ENCODE results near the gene CLIP2.

CLIP2 gene

GRCh38 chr7:74282748-74283459 is 6.3 kb upstream of the CLIP2 start:
- H3K36me3 ChIP-seq (ENCODE audit: insufficient read depth, low read length), result no peaks in the 10 kb centered on the region
- no peak overlapping the region for H3K4me3 ChIP-seq (ENCODE audit: low read length, poor library complexity, severe bottlenecking)
- H3K9me2 ChIP-seq (replicated peaks; ENCODE audit: low read depth, low read length), result no peaks in the 10 kb centered on the region
- no peaks in the 10 kb centered on the region for H3K79me2 ChIP-seq (ENCODE audit: insufficient read depth, low read length)
- no peak for TF ChIP-seq CTCF (conservative IDR thresholded peaks at IDR 0.05; ENCODE audit: low read length)
- no peak for TF ChIP-seq EZH2phosphoT487 (IDR thresholded peaks at IDR 0.05; ENCODE audit: borderline replicate concordance)
- H3K4me2 ChIP-seq (ENCODE audit: low read depth, low read length, poor library complexity, severe bottlenecking), result no peak overlapping the region
- no peaks in the 10 kb centered on the region for H3F3A ChIP-seq (ENCODE audit: low read depth)
- H3K9me3 ChIP-seq (ENCODE audit: insufficient read depth, low read depth, low read length), result no peaks in the 10 kb centered on the region
- H3K4me1 ChIP-seq (ENCODE audit: insufficient read depth, low read length, poor library complexity, severe bottlenecking), result peaks cover 7% of the 10 kb centered on the region
- H2AFZ ChIP-seq (ENCODE audit: low read length), result no peak overlapping the region; the same call in 1 of the 2 replicates
- no peak overlapping the region for H3K9ac ChIP-seq (ENCODE audit: low read depth, low read length, poor library complexity, severe bottlenecking)
- no peaks in the 10 kb centered on the region for H4K20me1 ChIP-seq (ENCODE audit: insufficient read depth, low read length, poor library complexity, severe bottlenecking)
- no peaks in the 10 kb centered on the region for H3K27me3 ChIP-seq (ENCODE audit: insufficient read depth, low read length, poor library complexity, severe bottlenecking)

GRCh38 chr7:74283858-74284447 is 5.3 kb upstream of the CLIP2 start:
- H3K36me3 ChIP-seq (ENCODE audit: insufficient read depth, low read length), result no peaks in the 10 kb centered on the region
- no peaks in the 10 kb centered on the region for H4K20me1 ChIP-seq (ENCODE audit: insufficient read depth, low read length, poor library complexity, severe bottlenecking)
- no peaks in the 10 kb centered on the region for H3K9me3 ChIP-seq (ENCODE audit: insufficient read depth, low read depth, low read length)
- H3K4me2 ChIP-seq (ENCODE audit: low read depth, low read length, poor library complexity, severe bottlenecking), result no peak overlapping the region
- H3K4me3 ChIP-seq (ENCODE audit: low read length, poor library complexity, severe bottlenecking), result no peak overlapping the region
- H3K9me2 ChIP-seq (replicated peaks; ENCODE audit: low read depth, low read length), result no peaks in the 10 kb centered on the region
- H3K4me1 ChIP-seq (ENCODE audit: insufficient read depth, low read length, poor library complexity, severe bottlenecking), result peaks cover 18% of the 10 kb centered on the region
- TF ChIP-seq CTCF (conservative IDR thresholded peaks at IDR 0.05; ENCODE audit: low read length) (no peak), EZH2phosphoT487 (IDR thresholded peaks at IDR 0.05; ENCODE audit: borderline replicate concordance) (no peak)
- no peaks in the 10 kb centered on the region for H3K27me3 ChIP-seq (ENCODE audit: insufficient read depth, low read length, poor library complexity, severe bottlenecking)
- no peak overlapping the region for H3K9ac ChIP-seq (ENCODE audit: low read depth, low read length, poor library complexity, severe bottlenecking)
- no peak overlapping the region for H2AFZ ChIP-seq (ENCODE audit: low read length)
- no peaks in the 10 kb centered on the region for H3K79me2 ChIP-seq (ENCODE audit: insufficient read depth, low read length)
- H3F3A ChIP-seq (ENCODE audit: low read depth), result no peaks in the 10 kb centered on the region

GRCh38 chr7:74284781-74285259 is 4.4 kb upstream of the CLIP2 start:
- H3F3A ChIP-seq (ENCODE audit: low read depth), result no peaks in the 10 kb centered on the region
- no peaks in the 10 kb centered on the region for H3K9me2 ChIP-seq (replicated peaks; ENCODE audit: low read depth, low read length)
- H3K36me3 ChIP-seq (ENCODE audit: insufficient read depth, low read length), result no peaks in the 10 kb centered on the region
- H3K79me2 ChIP-seq (ENCODE audit: insufficient read depth, low read length), result peaks cover 1% of the 10 kb centered on the region; the same call in 1 of the 2 replicates
- no peaks in the 10 kb centered on the region for H3K27me3 ChIP-seq (ENCODE audit: insufficient read depth, low read length, poor library complexity, severe bottlenecking)
- H3K4me2 ChIP-seq (ENCODE audit: low read depth, low read length, poor library complexity, severe bottlenecking), result no peak overlapping the region
- no peak overlapping the region for H3K9ac ChIP-seq (ENCODE audit: low read depth, low read length, poor library complexity, severe bottlenecking)
- TF ChIP-seq EZH2phosphoT487 (IDR thresholded peaks at IDR 0.05; ENCODE audit: borderline replicate concordance) (no peak), CTCF (conservative IDR thresholded peaks at IDR 0.05; ENCODE audit: low read length) (no peak)
- H2AFZ ChIP-seq (ENCODE audit: low read length), result no peak overlapping the region
- no peaks in the 10 kb centered on the region for H3K9me3 ChIP-seq (ENCODE audit: insufficient read depth, low read depth, low read length)
- H4K20me1 ChIP-seq (ENCODE audit: insufficient read depth, low read length, poor library complexity, severe bottlenecking), result peaks cover 1% of the 10 kb centered on the region
- H3K4me1 ChIP-seq (ENCODE audit: insufficient read depth, low read length, poor library complexity, severe bottlenecking), result peaks cover 16% of the 10 kb centered on the region
- H3K4me3 ChIP-seq (ENCODE audit: low read length, poor library complexity, severe bottlenecking), result no peak overlapping the region

All from Loucy (cell line).